ENCODE results near the gene RMRP.

DNA sequence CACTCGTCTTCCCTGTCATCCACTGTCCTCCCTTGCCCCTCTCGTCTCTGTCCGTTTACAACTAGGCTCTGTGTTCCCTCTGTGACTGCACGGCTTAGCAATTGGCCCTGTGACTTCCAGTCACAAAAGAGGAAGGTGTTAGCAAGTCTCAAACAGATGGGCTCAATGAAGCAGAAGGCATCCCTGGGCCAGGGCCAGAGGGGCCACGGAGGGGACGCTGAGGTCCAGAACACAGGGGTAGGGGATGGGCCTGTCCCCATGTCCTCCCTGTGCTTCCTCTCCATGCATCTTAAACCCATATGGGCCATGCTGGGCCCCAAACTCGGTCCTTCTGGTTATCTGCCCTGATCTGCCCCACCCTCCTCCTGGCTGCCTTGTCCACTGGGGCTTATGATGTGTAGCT is 39.5 kb downstream of the RMRP start, which contains the start of gene CD72:
- TF ChIP-seq, protein P1, sequence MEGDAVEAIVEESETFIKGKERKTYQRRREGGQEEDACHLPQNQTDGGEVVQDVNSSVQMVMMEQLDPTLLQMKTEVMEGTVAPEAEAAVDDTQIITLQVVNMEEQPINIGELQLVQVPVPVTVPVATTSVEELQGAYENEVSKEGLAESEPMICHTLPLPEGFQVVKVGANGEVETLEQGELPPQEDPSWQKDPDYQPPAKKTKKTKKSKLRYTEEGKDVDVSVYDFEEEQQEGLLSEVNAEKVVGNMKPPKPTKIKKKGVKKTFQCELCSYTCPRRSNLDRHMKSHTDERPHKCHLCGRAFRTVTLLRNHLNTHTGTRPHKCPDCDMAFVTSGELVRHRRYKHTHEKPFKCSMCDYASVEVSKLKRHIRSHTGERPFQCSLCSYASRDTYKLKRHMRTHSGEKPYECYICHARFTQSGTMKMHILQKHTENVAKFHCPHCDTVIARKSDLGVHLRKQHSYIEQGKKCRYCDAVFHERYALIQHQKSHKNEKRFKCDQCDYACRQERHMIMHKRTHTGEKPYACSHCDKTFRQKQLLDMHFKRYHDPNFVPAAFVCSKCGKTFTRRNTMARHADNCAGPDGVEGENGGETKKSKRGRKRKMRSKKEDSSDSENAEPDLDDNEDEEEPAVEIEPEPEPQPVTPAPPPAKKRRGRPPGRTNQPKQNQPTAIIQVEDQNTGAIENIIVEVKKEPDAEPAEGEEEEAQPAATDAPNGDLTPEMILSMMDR (IDR thresholded peaks at IDR 0.05; ENCODE audit: insufficient read depth, low read length, poor library complexity, severe bottlenecking) = no peak
- TF ChIP-seq EZH2phosphoT487 (conservative IDR thresholded peaks at IDR 0.05; ENCODE audit: low read length) = no peak

Measured in SU-DHL-6 (cell line).